Measurements from ENCODE around the gene PSORS1C2. TPM values are rescaled to one million over a fixed set of nuclear protein-coding genes. Genes with fewer than 3 reads are reported as not detected.

Gene PSORS1C2
- total RNA-seq, 1 experiment from 2014 or later, result not detected

- DNase-seq (ENCODE audit: low read depth, low spot score), result peak; percentile 23
- in situ Hi-C loops (cut with HindIII; ENCODE audit: low pct_unique_long_range_greater_than_20kb, low sequenced_read_pairs), result no loop called here
Observed at GRCh38 chr6:31122791-31123706, 15.8 kb downstream of the PSORS1C2 start.

- DNase-seq (ENCODE audit: low read depth, low spot score), result peak; percentile 27
- in situ Hi-C loops (cut with HindIII; ENCODE audit: low pct_unique_long_range_greater_than_20kb, low sequenced_read_pairs), result no loop called here
Observed at GRCh38 chr6:31121131-31121790, 17.6 kb downstream of the PSORS1C2 start.

GRCh38 chr6:31120151-31120915 is 18.5 kb downstream of the PSORS1C2 start, which contains the start of gene CDSN:
Gene CDSN (minus strand): TSS chr6:31120446. CDS start chr6:31120419, 27 bp downstream.
- no peak for DNase-seq (ENCODE audit: low read depth, low spot score)
- in situ Hi-C loops (cut with HindIII; ENCODE audit: low pct_unique_long_range_greater_than_20kb, low sequenced_read_pairs), result no loop called here

- in situ Hi-C loops (cut with HindIII; ENCODE audit: low pct_unique_long_range_greater_than_20kb, low sequenced_read_pairs), result no loop called here
- DNase-seq (ENCODE audit: low read depth, low spot score), result no peak
Observed at GRCh38 chr6:31118178-31118577, 20.7 kb downstream of the PSORS1C2 start.

DNA sequence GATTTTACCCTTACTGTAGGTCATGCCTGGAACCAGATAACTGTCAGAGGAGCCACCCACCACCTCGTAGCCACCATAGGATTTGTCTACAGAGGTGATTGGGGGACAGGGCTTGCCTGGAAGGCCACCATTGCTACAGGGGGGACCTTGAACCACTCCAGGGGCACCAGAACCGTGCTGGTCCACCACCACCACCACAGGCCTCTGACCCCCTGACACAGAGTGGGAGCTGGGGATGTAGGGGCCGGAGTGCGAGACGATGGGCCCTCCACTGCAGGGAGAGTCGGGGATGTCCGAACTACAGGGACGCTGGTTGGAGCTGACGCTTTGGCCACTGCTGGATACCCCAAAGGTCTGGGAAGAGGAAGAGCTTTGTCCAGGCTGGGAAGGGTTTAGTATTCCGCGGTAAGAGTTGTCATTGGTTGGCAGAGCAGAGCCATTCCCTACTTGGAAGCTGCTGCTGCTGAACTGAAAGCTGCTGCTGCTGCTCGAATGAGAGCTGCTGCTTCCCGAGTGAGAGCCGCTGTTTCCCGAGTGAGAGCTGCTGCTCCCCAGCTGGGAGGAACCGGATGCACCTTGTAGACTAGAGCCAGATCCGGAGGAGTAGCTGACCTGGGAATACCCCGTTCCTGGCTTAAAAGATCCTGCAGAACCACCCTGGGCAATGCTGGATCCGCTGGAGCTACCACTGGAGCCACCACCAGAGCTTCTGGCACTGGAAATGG is 22.0 kb downstream of the PSORS1C2 start:
- DNase-seq (ENCODE audit: low read depth, low spot score), result no peak
- in situ Hi-C loops (cut with HindIII; ENCODE audit: low pct_unique_long_range_greater_than_20kb, low sequenced_read_pairs), result no loop called here

DNA sequence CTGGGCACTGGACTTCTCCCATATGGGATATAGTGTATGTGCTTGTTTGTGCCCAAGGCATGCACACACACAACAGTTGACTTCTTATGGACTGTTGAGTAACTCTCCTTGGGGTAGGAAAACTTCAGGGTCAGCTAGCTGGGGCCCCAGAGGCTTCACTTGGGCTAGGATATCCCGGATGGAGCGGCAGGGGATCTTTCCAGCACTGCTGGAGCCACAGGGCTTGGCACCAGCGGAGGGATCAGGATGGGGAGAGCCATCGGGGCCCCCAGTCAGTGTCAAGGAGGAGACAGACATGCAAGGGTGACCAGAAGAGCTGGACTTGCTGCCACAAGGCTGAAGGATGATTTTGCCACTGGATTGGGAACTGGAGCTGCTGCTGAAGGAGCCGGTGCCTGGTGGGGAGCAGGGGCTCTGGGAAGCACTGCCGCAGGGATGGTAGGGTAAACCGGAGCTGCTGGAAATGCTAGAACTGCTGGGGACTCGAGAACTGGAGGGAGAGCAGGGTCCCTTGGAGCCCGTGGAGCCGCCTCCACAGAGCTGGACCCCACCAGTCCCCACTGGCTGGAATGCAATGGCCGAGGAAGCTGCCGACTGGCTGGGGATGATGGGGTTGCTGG is 22.8 kb downstream of the PSORS1C2 start:
- DNase-seq (ENCODE audit: low read depth, low spot score), result no peak
- in situ Hi-C loops (cut with HindIII; ENCODE audit: low pct_unique_long_range_greater_than_20kb, low sequenced_read_pairs), result no loop called here

DNA sequence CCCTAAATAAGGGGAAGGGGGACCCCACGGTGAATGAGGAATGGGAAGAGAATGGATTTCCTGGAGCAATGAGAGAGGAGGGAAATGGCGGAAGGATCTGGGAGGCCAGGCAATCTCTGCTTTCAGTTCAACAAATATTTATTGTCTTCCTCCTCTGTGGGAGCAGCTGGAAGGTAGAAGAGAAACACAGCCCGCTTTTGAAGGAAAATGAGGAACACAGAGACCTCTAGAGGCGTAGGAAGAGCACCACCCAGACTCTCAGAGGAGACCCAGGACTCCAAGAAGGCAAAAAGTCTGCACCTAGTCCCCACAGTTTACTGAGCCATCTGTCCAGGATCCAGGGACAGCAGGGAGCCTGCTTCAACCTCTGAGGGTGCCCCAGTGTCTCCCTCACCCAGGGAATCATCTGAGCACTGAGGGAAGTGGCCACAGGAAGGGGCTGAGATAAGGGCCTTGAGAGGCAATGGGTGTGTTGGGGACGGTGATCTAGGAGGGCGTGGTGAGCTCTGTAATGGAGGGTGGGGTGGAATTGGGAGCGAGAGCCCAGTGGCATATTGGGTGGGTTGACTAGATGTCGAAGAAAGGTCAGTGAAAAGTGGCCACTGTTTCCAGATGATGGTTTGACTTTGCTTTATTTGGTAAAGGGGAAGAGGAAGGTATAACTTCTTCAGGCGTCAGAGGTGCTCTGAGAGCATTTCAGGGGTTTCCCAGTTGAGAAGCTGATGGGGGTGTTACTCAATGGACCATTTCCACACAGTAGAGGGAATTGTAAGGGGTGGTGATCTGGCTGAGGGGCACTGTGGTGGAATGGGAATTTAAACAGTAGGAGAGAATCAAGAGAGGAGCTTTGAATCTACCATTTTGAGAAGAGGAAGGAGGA is 23.7 kb downstream of the PSORS1C2 start:
- in situ Hi-C loops (cut with HindIII; ENCODE audit: low pct_unique_long_range_greater_than_20kb, low sequenced_read_pairs), result no loop called here
- peak; percentile 75 for DNase-seq (ENCODE audit: low read depth, low spot score)

GRCh38 chr6:31114541-31114878 is 24.4 kb downstream of the PSORS1C2 start, which contains the start of gene PSORS1C1:
Gene PSORS1C1 (plus strand): TSS chr6:31114800. CDS start chr6:31129633, 14,833 bp downstream.
- DNase-seq (ENCODE audit: low read depth, low spot score), result peak; percentile 19
- in situ Hi-C loops (cut with HindIII; ENCODE audit: low pct_unique_long_range_greater_than_20kb, low sequenced_read_pairs), result no loop called here

GRCh38 chr6:31113861-31114540 is 24.9 kb downstream of the PSORS1C2 start:
- no peak for DNase-seq (ENCODE audit: low read depth, low spot score)
- in situ Hi-C loops (cut with HindIII; ENCODE audit: low pct_unique_long_range_greater_than_20kb, low sequenced_read_pairs), result no loop called here

DNA sequence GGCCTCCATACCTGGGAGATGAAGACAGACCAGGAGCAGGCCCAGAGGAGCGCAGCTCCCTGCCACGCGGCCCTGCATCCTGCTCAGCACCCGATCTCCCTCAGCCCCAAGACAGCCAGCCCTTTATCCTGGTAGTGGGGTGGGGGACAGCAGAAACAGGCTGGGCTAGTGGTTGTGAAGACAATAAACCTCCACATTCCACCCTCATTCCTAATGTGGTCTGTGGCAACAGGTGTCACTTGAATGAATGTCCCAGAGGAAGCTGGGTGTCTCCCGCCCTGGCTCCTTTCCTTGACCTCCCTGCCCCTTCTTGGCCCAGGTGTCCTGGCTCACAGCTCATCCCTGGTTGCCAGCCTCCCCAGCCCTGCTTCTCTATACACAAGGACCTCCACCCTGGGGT is 26.4 kb downstream of the PSORS1C2 start, which contains the start of gene C6orf15:
C6orf15 (minus strand) TSS at position 98 of the 400 bp plus-strand sequence; CDS start at position 78, 20 bp downstream.
- in situ Hi-C loops (cut with HindIII; ENCODE audit: low pct_unique_long_range_greater_than_20kb, low sequenced_read_pairs), result no loop called here
- no peak for DNase-seq (ENCODE audit: low read depth, low spot score)

DNA sequence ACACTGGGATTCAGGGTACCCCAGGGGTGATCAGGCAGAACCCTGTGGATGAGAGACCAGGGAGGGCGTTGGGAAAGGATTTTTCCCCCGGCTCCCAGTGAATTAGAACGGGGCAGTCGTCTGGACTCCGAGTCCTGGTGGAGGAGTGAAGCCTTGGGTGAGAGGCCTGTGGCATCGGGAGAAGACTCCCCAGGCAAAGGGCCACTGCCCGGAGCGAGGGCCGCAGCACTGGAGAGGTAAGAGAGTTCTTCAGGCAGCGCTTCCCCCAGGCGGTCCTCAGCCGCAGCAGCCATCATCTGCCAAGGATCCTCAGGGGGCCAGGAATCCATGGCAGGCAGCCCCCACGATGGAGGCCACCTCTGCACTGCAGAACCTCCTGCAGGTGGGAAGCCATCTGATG is 27.2 kb downstream of the PSORS1C2 start:
- in situ Hi-C loops (cut with HindIII; ENCODE audit: low pct_unique_long_range_greater_than_20kb, low sequenced_read_pairs), result no loop called here
- DNase-seq (ENCODE audit: low read depth, low spot score), result no peak

GRCh38 chr6:31110825-31111582 is 27.9 kb downstream of the PSORS1C2 start:
- in situ Hi-C loops (cut with HindIII; ENCODE audit: low pct_unique_long_range_greater_than_20kb, low sequenced_read_pairs), result no loop called here
- no peak for DNase-seq (ENCODE audit: low read depth, low spot score)

DNA sequence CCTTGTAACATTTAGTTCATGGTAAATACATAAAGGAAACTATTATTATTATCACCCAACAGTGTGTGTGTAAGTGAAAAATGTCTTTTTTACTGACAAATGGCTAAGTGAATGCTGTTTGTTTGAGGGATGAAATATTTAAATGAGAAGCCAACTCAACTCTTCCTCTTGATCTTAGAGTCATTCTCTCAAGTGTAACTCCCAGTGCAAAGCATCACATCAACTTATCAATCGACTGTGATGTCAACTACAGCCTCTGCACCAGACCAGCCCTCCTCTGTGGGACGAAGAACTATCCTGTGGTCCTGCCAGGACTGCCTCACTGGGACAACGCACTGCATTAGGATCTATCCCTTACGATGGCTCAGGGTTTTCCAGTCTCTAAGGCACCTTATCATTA is 31.8 kb downstream of the PSORS1C2 start:
- no peak for DNase-seq (ENCODE audit: low read depth, low spot score)
- in situ Hi-C loops (cut with HindIII; ENCODE audit: low pct_unique_long_range_greater_than_20kb, low sequenced_read_pairs), result no loop called here

GRCh38 chr6:31103136-31103535 is 35.7 kb downstream of the PSORS1C2 start:
- DNase-seq (ENCODE audit: low read depth, low spot score), result no peak
- in situ Hi-C loops (cut with HindIII; ENCODE audit: low pct_unique_long_range_greater_than_20kb, low sequenced_read_pairs), result no loop called here

DNA sequence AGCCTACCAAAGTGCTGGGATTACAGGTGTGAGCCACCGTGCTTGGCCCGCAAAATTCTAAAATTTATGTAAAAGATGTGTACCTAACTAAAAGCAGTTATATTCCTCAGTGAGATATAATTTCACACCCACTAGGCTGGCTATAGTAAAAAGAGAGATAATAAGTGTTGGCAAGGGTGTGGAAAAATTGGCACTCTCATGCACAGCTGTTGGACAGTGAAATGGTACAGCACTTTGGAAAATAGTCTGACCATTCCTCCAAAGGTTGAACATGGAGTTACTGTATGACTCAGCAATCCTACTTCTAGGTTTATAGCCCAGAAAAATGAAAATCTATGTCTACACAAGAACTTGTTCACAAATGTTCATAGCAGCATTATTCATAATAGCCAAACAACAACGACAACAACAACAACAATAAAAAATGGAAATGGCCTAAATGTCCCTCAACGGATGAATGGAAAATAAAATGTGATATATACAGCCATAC is 40.4 kb downstream of the PSORS1C2 start:
- in situ Hi-C loops (cut with HindIII; ENCODE audit: low pct_unique_long_range_greater_than_20kb, low sequenced_read_pairs), result no loop called here
- DNase-seq (ENCODE audit: low read depth, low spot score), result no peak
